Activated T-cell treated with anti-CD3 and anti-CD28 coated beads, Interleukin-2, amount 50 U/mL, for 48 hours (primary cell): ENCODE data around the gene PIP5K1B.

ENCODE experiments used
- DNase-seq, 2 experiments: peaks; one replicate each; pipeline ENCODE4 v3.0.0-alpha.2; 2020

The PIP5K1B gene

DNA sequence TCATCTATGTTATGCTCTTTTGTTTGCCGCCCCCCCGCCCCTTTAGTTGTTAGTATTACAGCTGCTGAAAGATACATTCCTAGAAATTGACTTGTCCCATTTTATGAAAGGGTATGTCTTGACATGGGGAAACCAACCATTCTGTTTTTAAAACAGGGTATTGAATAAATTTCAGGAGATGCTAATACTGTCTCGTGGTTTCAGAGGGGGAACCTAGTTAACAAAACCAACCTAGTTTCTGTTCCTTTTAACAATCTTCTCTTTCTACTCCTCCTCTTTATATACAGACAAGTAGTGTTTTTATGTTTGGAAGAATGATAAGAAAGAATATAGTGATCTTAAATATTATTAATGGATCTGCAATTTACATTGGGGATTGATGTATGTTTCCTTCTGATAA is 3.5 kb downstream of the PIP5K1B start:
- no peak for DNase-seq

GRCh38 chr9:68709291-68710110 is 4.5 kb downstream of the PIP5K1B start:
- DNase-seq = no peak

- no peak for DNase-seq
Observed at GRCh38 chr9:68710111-68710471, 5.1 kb downstream of the PIP5K1B start.

DNA sequence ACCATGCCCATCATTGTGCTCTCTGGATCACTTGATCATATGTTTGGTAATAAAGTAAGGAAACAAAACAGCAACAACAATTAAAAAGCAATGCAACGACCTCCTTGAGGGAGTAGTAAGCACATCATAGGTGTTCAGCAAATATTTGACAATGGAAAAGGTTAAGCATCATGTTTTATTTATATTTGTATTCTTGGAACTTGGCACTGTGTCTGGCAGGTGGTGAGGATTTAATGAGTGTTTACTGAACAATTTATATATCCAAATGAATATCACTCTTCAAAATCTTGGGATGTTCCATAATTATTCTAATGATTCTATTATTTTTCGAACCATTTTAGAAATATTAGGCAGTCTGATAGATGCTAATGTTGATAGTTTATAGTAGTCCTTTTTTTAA is 6.2 kb downstream of the PIP5K1B start:
- no peak for DNase-seq

- no peak for DNase-seq
Observed at GRCh38 chr9:68711932-68712331, 6.9 kb downstream of the PIP5K1B start.

DNA sequence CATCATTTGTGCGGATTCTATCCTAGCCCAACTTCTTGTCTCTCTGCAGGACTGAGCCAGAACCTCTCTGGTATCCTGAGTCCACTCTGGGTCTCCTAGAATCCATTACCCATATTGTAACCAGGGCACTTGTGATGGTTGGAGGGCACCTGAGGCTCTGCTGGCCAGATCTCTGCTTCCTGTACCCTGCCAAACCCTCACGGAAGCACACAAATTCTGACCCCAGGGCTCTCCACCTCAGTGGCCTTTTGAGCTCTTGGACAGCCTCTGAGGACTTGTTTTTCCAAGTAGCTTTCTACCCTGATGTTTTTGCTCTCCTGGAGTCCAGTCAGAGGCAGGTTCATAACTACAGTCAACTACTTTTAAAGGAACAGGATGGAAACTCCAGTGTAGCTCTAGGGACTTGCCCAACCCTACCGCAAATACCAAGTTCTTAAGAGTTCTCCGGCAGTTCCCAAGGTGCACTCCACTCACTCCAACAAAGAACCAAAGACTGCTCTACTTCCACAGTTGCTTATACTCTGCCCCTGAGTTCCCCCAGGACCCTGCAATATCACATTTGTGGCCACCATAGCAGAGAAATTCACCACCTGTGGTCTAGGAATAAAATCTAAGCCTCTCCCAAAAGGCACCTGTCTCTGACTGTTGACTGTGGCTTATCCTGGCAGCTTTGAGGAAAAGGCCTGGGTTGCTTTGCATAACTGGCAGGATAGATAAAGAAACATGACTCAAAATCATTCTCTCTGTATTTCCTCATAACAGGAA is 9.6 kb downstream of the PIP5K1B start:
- no peak for DNase-seq

DNA sequence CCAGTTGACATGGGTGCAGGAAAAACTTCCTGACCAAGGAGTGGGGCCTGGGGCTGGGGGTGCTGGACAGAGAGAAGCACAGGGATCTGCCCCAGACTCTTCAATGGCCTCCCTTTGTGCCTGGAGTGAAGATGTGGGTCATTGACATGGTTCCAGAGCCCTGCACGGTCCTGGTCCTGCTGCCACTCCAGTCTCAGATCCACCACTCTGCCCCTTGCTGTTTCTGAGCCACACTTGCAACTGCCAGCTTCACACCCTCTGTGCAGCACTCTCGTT is 10.1 kb downstream of the PIP5K1B start:
- no peak for DNase-seq

DNA sequence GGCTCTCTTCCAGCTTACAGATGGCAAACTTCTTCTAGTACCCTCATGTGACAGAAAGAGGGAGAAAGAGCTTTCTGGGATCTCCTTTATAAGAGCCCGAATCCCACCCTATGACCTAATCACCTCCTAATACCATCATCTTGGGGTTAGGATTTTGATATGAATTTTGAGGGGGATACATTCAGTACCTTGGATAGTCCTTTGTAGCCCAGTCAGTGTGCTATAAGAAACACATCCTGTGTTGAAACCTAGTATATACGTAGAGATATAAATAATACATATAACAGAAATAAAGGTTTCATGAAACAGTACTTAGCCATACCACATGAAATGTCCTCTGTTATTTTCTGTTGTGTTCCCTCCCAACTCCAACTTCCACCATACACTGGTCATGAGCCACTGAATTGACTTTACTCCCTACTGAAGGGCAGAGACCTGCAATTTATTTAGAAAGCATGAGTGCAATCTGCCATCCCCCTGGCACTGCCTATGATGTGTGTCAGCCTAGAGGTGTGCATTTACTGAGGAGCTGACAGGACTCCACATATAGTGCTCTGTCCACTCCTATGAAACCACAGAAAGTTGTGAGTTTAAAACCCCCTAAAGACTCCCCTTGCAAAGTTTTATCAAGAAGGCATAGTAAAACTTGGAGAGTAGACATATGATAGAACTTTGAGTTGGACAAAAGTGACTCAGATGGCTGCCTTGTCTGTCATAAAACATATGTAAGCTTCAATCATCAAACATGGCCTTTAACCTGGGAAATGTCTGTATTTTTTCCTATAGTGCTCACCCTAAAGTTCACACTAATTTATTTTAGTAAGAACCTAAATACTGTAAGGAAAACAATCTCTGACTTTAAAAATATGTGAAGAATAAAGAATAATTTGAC is 12.8 kb downstream of the PIP5K1B start:
- DNase-seq = no peak

DNA sequence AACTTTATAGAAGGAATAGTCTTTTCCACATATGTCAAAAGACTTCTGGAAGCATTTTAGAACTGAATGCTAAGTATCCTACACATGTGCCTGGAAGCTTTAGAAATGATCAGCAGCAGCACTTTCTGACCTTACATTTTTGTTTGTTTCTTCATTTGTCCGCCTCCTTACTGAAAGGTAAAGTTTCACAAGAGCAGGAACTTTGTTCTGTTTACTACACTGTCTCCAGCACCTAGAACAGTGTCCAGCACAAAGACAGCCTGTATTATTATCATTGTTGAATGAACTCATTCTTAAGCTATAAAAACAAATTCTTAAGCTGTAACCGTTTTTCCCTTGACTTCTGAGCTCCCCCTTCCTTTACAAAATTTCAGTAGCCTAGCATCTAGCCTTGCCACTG is 14.8 kb downstream of the PIP5K1B start:
- no peak for DNase-seq

- DNase-seq = no peak
Observed at GRCh38 chr9:68720656-68721313, 15.7 kb downstream of the PIP5K1B start.

GRCh38 chr9:68721666-68722330 is 16.8 kb downstream of the PIP5K1B start:
- no peak for DNase-seq

DNA sequence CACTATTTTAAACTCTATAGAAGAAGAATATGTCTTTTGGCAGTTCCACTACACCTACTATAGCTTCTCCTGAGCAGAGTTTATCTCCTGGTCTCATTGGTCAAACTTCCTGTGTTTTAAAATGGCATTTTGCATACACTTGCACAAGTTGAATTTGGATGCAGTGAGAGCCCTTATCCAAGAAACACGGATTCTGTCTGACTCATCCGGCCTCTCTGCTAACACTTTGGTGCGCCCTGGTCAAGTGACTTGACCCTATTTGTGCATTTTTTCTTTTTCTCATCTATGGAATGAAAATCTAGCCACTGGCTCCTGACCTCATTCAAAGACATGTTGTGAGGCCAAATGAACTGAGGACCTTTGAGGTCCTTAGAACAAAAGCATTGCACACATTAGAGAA is 20.0 kb downstream of the PIP5K1B start:
- no peak for DNase-seq

DNA sequence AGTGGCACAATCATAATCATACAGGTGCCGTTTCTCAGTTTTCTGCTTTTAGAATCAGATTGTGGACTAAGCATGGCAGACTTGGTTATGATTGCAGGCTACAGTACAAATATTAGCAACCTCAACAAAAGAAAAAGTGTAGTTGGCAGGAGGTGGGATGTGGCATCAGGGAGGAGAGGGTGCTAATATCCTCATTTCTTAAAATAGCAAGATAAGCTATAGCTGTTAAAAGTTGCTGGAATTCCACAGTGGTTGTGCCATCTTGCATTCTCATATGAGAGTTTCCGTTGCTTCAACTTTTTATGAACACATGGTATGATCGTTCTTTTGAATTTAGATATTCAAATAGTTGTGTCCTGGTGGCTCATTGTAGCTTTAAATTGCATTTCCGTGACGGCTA is 21.4 kb downstream of the PIP5K1B start:
- DNase-seq = no peak

DNA sequence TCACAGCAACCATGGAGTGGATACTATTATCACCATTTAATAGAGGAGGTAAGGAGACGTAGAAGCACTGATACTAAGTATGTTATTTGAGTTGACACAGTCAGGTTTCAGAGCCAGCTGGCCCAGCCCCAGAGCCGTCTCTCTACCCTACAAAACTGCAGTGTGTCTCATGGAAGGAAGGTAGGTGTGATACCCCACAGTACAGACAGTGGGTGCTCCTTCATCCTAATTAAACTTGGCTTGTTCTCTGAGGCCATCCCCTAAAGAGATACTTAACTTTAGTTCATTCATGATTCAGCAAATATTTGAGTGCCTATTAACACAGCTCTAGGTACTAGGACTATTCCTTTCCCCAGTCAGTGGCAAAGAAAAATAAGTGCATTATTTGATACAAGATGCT is 22.6 kb downstream of the PIP5K1B start:
- no peak for DNase-seq

DNA sequence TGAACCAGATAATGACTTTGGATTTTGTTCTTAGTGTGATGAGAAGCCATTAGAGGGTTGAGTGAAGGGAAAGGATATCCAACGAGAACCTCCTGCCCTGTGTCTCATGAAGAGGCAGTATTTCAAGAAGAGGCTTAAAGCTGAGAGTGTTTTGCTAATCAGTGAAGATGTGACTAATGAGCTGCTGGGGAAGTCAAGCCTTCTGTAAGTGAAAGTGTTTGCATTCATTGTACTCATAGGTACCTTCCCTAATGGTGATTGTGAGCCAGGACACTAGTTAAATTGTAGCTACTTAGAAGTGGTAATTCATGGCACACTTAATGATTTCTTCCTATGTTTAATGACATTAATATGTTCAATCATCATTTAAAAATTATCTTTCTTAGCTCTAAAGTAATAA is 23.7 kb downstream of the PIP5K1B start:
- no peak for DNase-seq

DNA sequence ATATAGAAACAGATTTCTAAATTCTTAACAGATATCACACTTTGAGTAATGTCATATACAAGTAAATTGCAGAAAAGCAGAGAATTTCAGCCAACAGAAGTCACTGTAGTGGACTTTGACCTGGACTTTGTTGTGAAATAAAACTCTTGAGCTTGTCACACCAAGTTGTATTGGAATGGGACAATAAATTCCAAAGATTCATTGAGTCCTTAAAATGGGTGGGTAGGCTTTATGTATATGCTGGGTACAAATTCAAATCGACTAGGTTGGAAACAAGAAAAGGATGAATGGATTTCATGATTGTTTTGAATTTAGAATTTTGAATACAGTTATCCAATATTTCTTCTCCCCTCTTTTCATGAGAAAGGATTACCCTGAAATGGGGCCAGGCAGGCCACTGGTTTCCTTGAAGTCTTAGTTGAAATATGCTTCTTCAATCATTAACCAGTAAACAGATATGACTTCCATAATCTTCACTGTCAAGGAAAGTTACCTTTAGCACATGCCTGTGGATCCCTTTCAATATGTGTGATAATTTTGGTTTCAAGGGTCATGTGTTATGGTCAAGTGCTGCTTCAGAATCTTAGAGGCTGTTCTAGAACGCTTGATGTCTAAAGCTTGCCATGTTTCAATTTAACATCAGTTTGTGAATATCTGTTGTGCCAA is 25.7 kb downstream of the PIP5K1B start:
- no peak for DNase-seq

DNA sequence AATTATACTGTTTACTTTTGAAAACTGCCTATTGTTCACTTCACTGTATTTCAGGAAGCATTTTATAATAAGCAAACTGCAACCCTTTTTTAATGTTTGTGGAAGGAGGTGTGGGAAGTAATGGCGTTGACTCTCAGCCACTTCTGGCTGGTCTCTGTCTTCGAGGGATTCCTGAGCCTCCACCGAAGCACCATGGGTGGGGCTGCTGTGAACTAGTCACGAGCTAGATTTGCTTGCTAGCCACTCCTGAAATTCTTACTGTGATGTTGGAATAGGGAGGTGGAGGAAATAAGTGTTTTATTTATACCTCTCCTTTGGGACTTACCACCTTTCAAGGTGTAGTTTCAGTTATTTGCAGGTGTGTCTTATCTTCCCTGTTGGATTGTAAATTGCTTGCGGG is 26.8 kb downstream of the PIP5K1B start:
- no peak for DNase-seq

- no peak for DNase-seq
Observed at GRCh38 chr9:68732405-68733020, 27.5 kb downstream of the PIP5K1B start.

DNA sequence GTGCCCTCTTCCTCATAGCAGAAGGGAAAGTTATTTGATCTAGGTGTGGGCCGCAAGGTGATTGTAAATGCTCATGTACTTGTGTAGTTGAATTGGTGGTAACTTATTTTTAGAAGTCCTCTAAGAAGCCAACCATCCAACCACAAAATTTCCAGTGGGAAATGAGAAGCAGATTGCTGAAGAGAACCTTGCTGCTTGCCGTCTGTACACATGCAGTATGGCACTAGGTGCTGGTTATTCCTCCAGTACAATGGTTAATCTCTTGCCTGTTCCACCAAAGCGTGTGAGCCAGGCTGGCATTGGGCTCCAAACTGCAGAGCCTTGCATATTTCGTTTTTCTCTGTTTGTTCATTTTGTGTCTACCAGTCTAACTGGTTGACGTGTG is 28.0 kb downstream of the PIP5K1B start:
- DNase-seq = no peak

- DNase-seq = no peak
Observed at GRCh38 chr9:68738358-68738757, 33.3 kb downstream of the PIP5K1B start.

DNA sequence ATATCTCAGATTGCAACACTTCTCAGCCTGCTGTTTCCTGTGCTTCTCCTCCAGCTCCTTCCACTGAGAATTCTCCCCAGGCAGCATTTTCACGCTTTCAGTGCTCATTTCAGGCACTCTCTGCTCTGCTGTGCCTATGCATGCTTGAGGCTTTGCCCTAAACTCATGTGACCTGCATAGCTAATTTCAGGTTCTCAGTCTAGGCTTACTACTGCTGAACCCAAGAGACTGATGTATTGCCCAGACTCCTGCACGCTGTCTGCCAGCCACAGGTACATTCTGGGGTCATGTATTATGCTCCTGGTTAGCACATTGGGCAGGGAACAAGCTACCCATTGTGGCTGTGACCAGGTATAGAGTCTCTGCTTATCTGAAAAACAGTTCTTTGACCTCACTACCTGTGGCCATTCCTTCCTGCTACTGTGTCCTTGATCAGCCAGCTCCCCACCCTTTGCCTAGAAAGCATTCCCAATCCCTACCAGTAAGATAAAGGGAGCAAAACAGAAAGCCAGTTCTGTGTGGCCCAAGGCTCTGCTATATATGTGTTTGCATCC is 34.7 kb downstream of the PIP5K1B start:
- DNase-seq = no peak
